ENCODE data around the gene BTBD9.

Gene BTBD9

DNA sequence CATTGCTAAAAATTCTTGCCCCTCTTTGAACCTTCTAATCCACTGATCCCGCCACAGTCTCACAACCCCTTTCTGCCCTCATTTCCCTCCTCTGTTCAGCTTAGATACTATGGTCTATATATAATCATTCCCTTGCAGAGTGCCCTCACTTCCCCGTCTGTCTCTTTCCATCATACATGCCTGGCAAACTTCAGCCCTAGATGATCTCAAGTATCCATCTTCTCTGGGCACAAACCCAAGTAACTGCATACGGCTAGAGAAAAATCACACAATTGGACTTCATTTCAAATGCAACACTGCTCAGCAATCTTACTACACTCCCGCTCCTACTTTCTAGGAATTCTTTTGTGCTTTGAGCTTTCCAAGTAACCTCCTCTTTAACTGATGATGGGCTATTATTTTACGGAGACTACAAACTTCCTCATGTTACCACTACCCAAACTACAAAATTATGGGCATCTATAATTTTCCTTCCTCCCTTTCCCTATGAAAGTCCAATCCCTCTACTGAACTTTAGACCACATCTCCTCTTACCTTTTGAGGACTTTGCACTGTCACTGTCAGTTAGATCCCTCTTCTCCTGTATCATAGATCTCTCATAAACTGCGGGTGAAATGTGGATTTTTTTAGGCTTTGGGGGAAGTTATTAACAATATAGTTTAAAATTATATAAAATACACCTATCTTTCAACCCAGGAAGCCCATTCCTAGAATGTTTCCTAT lies 135.6 kb downstream of the BTBD9 start:
- DNase-seq = no peak

DNA sequence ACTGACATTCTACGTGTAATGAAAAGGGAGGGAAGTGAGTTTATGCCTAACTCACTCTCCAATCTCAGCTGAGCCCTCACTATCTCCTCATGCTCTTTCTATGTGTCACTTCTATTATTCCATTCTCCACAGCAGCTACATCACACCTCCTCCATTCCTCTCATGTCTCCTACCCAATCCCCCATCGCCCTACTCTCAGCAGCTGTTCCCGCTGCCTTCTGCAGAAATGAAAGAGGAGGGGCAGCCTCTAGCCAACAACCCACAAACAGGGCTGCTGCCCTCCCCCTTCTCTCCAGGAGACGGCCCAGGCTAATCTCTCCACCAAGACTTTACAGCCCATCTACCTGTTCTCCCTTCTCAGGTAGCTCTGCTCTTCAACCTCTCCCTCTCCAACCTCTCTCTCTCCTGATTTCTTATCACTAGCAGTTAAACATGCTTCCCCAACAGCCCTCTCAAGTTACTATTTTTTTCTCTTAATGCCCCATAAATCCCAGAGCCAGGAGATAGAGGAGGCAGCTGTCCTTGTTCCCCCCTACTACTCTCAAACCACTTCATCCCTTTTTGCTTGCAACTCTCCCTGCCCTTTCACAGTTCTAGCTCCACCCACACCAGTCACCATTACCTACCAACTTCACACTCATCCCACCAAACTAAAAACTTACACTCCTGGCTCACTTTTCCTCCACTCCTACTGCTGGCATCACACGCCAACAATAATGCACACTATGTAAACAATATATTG lies 136.5 kb downstream of the BTBD9 start:
- DNase-seq = no peak

DNA sequence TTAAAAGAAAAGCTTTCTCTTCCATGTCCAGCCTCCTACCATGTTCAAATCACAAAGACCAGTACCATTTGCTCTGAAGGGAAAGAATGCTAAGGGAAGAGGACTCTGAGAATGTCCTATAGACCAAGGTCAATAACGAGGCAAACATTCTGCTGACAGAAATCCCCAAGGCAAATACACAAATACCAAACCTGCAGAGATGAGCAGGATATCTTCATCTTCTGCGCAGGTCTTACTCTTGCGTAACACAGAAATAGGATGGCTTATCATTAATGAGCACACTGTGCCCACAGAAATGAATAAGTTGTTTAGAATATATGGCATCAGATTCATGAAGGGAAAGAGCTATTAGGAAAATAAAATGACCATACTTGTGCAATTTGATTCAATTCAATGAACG lies 137.3 kb downstream of the BTBD9 start:
- DNase-seq = no peak

DNA sequence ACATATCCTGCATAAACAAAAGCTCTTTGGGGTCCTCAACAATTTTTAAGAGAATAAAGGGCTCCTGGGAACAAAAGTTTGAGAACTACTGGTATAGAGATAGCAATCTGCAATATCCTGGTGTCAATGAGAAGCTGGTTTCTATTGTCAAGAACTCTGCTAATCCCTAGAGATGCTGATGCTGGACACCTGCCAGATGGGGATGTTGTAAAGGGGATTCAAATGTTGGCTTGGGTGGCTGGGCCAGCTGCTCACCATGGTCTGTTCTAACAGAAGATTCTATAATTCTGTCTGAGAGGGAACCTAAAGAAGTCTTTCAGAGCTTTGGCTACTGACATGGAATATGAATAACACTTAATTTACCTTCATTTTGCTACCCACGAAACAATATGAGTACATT lies 137.8 kb downstream of the BTBD9 start:
- peak in 1 of 2 experiments; percentile 11 for DNase-seq

DNA sequence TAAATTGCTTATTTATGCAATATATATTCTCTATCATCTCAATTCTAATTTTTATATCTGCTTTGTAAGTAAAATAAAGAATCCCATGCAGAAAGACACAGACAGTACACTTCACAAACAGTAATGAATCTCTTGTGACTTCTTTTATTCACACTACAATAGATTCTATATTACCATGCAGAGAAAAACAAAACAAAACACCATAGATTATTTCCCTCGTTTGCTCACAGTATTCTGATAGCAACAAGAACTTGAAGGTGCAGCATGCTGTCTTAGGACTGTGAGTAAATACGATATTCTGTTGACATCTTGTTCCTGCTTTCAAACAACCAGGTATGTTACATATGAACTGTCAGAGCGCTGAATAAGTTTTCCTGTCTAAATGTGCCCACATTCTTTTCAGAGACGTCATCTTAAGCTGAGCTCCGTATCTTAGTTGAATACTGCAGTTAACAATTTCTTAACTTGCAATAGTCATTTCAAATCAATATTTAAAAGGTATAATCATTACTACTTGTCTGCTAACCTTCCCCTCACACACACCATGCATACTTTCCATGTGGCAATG lies 140.1 kb downstream of the BTBD9 start:
- no peak for DNase-seq

DNA sequence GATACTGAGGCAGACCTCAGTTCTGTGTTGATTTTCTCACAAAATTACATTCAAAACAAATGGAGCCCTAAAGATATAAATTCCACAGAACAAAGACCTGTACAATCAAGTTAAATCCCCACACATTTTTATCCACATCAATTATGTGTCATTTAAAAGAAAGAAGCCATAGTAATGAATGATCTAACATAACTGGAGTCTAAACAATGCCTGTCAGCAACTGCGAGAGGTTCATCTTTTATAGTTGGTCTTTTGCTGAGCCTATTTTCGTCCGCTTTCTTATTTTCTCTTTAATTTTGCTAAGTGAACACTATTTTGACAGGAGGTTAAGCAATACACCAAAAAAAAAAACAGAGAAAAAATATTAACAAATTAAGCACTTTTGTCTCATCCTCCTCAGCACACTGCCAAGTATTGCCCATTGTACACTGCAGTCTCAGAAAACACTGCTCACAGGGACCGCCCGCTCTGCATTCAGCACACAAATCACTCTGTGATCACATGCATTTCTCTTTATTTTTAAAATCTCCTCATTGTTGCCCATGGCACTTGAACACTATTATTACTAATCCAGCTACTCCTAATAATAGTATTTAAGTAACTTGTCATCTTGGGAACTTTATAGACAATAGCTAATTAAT lies 140.8 kb downstream of the BTBD9 start:
- DNase-seq = no peak

DNA sequence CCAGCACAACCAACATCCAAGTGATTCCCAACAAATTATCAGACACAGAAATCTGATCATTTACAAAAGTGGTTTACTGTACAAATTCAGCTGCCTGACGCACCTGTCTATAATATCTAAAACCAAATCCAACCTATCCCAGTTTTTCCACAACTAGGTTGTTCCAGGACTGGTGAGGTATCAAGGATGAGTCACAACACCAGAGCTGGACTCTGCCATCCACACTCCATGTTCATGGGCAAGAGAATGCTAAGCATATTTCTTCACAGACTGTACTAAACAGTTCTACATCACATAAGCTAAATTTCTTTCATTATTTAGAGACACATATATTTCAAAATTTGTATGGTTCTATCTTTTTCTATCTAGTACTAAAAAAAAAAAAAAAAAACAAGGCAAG lies 141.6 kb downstream of the BTBD9 start:
- DNase-seq = no peak

DNA sequence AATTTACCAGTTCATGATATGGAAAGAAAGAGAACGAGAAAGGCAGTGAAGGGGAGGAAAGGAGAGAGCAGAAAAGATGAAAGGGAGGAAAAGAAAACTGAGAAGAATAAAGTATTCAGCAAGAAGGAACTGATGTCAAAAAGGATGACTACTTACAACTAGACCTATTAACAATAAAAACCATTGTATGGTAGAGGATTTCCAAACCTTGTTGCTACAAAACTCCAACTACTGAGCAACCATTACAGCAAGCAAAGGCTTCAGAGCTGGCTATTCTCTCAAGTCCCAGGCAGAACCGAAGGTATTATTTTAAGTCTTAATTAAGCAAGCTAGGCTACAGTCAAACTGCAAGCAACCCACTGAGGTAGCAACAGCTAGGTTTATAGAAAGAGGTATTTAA lies 142.2 kb downstream of the BTBD9 start:
- no peak for DNase-seq

DNA sequence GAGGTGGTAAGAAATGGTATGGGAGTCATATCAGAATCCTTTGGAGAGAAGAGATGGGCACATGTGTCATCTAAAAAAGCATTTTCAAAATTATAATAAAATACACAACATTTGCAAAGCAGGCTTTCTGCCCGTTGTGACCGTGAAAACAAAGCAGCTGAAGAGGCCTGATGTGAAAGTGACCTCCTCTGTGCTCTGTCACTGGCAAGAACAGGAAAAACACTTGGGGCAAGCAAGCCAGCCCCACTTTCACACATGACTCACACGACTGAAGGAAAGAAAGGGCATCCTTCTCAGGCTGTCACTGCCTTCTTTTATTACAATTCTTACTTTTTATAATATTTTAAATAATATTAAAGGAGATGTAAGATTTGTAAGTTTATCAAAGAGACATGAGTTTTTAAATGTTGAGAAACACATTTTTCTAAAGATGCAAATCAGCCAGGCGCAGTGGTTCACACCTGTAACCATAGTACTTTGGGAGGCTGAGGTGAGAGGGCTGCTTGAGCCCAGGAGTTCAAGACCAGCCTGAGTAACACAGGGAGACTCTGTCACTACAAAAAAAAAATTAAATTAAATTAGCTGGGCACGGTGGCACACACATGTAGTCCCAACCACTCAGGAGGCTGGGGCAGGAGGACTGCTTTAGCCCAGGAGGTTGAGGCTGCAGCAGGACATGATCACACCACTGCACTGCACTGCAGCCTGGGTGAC lies 143.7 kb downstream of the BTBD9 start:
- no peak for DNase-seq

DNA sequence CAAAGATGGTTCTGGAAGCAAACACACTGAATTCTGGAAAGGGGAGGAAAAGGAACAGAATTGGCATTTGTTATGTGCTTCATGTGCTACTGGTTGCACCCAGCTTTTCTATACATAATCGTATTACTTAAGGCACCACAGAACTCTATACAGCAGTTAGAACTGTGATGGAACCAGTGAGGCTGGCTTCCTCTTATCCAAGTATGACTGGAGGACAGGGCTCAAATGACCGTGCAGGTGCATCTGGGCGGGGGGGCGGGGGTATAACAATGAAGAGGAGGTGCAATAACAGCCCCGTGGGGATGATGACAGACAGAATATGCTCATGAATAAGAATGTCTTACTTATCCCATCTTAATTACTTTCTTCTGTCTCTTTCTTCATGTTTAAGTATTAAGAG lies 144.2 kb downstream of the BTBD9 start:
- no peak for DNase-seq

DNA sequence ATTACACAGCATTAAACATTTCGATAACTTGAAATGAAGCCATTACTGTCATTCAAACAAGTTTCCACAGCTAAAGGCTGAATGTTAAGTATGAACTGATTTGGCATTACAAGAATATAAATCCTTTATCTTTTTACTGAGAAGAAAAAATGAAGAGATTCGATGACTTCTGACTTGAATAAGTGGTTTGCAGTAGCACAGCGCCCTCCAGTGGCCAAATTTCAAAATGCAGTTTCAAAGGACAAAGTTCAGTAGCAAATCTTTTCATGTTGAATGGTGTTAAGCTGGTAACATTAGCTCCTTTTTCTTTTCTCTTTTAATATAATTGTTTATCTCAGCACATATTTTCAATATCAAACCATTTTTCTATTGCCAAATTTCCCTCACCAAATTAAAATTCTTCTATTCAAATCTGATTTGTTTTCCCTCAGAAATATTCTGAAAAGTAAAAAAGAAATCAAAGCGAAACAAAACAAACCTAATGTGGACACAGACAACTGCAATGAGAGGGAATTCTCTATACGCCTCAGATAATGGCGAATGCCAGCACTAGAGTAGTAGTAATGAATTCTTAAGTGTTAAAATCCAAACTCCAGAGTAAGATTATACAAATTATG lies 145.7 kb downstream of the BTBD9 start:
- peak; percentile 37 to 70 for DNase-seq

DNA sequence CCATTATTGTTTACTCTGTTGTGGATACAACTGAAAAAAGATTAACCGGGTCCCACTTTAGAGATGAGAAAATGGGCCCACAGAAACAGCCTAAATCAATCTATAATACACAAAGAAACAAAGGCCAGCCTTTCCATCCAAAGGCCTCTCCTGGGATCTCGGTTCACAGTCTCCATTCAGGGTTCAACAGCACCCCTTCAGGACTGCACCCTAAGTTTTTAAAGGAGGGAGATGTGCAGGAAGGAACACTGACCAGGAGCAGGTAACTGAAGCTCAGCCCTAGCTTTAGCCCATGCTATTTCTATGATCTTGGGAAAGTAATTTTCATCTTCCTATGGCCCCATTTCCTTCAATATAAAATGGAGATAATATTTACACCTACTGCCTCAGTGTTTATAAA lies 147.7 kb downstream of the BTBD9 start:
- DNase-seq = no peak

DNA sequence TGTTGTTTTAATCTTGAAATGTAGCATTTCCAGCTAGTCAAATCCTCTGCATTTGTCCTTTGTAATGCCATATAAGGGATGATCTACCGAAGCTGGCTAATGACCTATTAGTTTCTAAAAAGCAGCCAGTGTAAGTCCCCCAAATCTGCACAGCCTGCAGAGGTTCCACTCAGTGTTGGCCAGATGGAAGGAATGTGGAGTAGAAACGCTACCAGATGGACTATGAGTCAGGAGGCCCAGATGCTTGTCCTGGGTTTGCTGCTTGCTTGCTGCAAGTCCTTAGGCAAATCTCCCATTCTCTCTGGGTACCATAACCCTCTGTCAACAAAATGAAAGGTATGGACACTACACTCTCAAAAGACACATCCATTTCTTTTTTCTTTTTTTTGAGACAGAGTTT lies 149.8 kb downstream of the BTBD9 start:
- DNase-seq = no peak

DNA sequence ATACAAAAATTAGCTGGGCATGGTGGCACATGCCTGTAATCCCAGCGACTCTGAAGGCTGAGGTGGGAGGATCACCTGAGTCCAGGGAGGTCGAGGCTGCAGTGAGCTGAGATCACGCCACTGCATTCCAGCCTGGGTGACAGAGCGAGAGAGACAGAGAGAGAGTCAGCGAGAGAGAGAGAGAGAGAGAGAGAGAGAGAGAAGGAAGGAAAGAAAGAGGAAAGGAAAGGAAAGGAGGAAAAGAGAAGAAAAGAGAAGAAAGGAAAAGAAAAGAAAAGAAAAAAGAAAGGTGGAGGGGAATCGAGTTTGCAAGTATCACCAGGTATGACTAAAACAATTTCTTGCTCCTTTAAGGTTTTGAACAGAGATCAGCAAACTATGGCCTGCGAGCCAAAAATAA lies 152.3 kb downstream of the BTBD9 start:
- DNase-seq = no peak

DNA sequence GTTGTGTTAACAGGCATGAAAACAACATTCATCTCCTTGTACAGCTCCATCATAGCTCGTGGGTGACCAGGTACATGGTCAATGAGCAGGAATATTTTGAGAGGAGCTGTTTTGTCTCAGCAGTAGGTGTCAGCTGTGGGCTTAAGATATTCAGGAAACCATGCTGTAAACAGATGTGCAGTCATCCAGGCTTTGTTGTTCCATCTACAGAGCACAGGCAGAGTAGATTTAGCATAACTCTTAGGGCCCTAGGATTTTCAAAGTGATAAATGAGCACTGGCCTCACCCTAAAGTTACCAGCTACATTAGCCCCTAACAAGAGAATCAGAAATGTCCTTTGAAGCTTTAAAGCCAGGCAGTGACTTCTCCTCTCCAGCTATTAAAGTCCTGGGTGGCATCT lies 154.2 kb downstream of the BTBD9 start:
- DNase-seq = no peak

DNA sequence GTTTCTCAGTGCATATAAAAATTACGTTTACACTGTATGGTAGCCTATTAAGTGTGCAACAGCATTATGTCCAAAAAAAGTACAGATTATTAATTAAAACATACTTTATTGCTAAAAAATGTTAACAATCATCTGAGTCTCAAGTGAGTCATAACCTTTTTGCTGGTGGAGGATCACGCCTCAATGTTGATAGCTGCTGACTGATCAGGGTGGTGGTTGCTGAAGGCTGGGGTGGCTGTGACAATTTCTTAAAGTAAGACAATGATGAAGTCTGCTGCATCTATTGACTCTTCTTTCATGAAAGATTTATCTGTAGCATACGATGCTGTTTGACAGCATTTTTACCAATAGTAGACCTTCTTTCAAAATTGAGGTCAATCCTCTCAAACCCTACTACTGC lies 155.1 kb downstream of the BTBD9 start:
- no peak for DNase-seq

DNA sequence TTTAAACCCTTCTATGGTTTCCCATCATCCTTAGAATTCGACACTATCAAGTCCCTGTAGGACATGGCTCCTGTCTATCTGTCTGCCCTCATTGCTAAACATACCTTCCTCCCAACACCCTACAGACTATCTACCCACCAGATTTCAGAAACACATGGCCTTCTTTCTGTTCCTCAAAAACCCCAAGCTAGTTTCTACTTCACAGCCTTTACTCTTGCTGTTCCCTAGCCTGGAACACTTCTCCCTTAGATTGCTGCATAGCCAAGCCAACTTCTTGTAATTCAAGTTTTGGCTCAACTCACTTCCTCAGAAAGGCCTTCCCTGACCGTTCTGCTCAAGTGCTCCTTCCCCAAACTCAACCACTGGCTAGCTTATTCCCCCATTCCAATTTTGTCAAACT lies 156.2 kb downstream of the BTBD9 start:
- no peak for DNase-seq

DNA sequence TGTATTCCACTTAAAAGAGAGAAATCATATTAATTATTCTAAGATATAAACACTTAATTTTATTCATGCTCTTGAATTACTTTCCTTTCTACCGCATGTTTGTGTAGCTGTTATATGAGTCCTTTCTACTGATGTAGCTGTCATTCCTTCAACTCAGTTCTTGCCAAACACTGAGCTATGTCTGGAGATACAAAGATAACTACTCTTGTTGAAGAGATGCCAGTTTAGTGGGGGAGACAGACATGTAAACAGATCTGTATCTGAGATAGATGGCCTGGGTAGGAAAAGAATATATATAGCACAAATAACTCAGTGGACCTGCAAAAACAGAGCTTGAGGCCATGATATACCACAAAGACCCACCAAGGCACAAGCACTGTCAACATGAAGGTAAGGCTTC lies 157.3 kb downstream of the BTBD9 start:
- DNase-seq = no peak

DNA sequence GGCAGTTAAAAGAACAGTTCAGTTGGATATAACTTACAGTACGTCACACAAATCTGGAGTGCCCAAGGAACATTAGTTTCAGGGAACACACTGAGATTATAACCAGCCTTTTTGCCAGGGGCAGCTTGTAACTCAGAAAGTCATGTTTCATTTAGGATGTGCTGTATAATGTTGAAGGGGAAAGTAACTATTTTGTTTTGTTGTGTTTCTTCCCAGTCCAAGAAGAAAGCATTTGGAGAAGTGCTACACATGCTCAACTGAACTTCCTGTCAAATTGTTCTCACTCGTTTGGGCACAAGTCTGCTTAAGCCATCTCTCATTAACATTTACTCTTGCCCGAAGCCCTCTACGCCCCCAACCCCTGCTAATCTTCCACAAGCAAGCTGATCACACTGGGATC lies 157.9 kb downstream of the BTBD9 start:
- no peak for DNase-seq

DNA sequence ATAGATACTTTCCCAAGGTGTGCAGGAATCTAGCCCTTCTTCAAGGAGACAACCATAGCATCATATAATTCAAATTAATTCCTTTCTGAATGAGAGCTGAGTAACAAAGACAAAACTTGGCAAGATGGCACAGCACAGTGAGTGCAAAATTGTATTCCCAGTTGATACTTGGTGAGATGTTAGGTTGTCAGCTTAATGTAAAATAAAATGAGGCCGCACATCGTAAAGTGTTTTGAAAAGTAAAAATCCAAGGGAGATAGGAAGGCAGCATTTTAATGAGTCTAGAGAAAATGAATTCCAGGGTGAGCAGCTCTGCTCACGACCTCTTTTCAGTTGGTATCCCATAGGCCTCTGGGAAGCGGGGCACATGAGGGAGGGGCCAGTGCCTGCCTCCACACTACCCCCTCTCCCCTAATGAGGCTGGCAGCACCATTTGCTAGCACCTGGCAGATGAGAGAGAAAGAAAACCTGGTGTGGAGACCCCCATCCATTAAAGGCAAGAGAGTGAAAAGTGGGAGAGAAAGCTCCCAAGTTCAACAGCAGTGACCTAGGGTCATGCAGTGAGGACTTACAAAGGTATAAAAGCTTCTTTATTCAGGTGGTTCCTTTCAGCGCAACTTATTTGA lies 158.4 kb downstream of the BTBD9 start:
- no peak for DNase-seq

DNA sequence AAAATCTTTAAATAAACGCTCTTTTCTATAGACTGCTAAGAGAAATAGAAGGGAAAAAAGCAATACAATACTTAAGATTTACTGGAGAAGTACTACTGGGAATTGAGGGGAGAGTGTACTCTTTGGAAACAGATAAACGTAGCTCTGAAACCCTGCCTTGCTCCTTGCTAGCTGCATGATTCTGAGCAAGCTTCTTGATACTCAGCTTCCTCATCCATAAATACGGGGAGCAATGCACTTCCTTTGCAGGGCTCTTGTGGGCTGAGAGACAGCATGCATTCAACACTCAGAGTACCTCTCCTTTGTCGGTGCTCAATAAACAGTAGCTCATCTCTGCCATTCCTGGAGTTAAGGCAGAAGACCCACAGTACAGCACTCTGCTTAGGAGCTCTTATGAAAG lies 159.7 kb downstream of the BTBD9 start:
- DNase-seq = no peak

DNA sequence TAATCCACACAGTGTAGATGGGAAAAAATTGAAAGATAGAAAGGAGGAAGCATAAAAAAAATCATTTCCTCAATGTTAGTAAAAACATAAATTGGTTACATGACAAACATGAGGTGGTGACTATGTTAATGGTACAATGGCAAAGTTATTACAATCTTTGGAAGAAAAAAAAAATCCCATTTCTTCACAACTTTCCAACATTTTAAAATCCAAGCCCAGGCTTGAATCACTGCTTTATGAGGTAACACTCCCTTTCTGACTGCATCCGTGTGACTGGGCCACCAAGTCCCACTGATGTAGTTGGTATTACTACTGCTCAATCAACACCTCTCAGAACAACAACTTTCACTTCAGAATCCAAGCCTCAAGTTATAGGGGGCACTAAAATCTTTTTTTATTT lies 160.4 kb downstream of the BTBD9 start:
- DNase-seq = no peak

Measured in NCI-H1930 (cell line).